OCI-LY7 (cell line): ENCODE measurements around the gene PXN. TPM values are rescaled to one million over a fixed set of nuclear protein-coding genes. Genes with fewer than 3 reads are reported as not detected.

Source experiments
- BruUV-seq: library from RNA; stranded (reverse); fragments of 400-500 nt; replicated peaks from 2 replicates; lab custom pipeline; 2021; lab: Mats Ljungman, UMichigan
- CTCF ChIA-PET: fragments of 300-600 bp; sonication (Branson Sonifier 250); formaldehyde crosslinking; loops from one replicate; lab custom pipeline; 2022; ENCODE audit warnings: antibody characterized with exemption; ENCODE audit not compliant: unreplicated experiment; lab: Charles Lee
- POLR2A ChIA-PET: fragments of 300-600 bp; sonication (Branson Sonifier 250); formaldehyde crosslinking; loops from one replicate; lab custom pipeline; 2022; ENCODE audit warnings: antibody characterized with exemption; lab: Charles Lee
- DNase-seq: peaks from one replicate; pipeline ENCODE4 v3.0.0-alpha.2; 2015; ENCODE audit warnings: low spot score
- H2AFZ ChIP-seq: fragments of 200-600 bp; sonication (generic), shearing (Covaris generic); 2 replicates; pipeline ENCODE4 v1.6.1; 2014; ENCODE audit warnings: mild to moderate bottlenecking, antibody characterized with exemption, low read length, moderate library complexity
- H3K27ac ChIP-seq: fragments of 200-600 bp; sonication (generic); 2 replicates; pipeline ENCODE4 v1.5.1; 2014; ENCODE audit warnings: mixed run types, low read depth, mild to moderate bottlenecking, moderate library complexity, low read length, inconsistent platforms; ENCODE audit not compliant: poor library complexity, severe bottlenecking
- H3K36me3 ChIP-seq: fragments of 200-600 bp; sonication (generic); 2 replicates; pipeline ENCODE4 v1.6.1; 2014; ENCODE audit warnings: mild to moderate bottlenecking, antibody characterized with exemption, low read length, moderate library complexity, mixed read lengths; ENCODE audit not compliant: insufficient read depth
- H3K4me1 ChIP-seq: fragments of 200-600 bp; sonication (generic); 2 replicates; pipeline ENCODE4 v1.5.1; 2014; ENCODE audit warnings: mild to moderate bottlenecking, low read length; ENCODE audit not compliant: insufficient read depth, poor library complexity, severe bottlenecking
- H3K4me2 ChIP-seq: fragments of 200-600 bp; sonication (generic); 2 replicates; pipeline ENCODE4 v1.6.1; 2014; ENCODE audit warnings: mild to moderate bottlenecking, low read length
- H3K4me3 ChIP-seq: fragments of 200-600 bp; sonication (generic); 2 replicates; pipeline ENCODE4 v1.5.1; 2014; ENCODE audit warnings: mild to moderate bottlenecking, low read depth, low read length; ENCODE audit not compliant: poor library complexity, severe bottlenecking
- H3K79me2 ChIP-seq: fragments of 200-600 bp; sonication (generic); 2 replicates; pipeline ENCODE4 v1.6.1; 2016; ENCODE audit warnings: low read depth, mild to moderate bottlenecking, low read length, moderate library complexity, mixed read lengths; ENCODE audit not compliant: insufficient read depth
- H3K9me2 ChIP-seq: fragments of 200-600 bp; sonication (generic); 2 replicates; pipeline ENCODE4 v1.6.1; 2016; ENCODE audit warnings: mild to moderate bottlenecking, low read length, mixed read lengths; ENCODE audit not compliant: insufficient read depth
- H3K9me3 ChIP-seq: fragments of 200-600 bp; sonication (generic); 2 replicates; pipeline ENCODE4 v1.6.1; 2014; ENCODE audit warnings: mild to moderate bottlenecking, mixed run types, low read length, mixed read lengths
- H4K20me1 ChIP-seq: fragments of 200-600 bp; sonication (generic); 2 replicates; pipeline ENCODE4 v1.6.1; 2014; ENCODE audit warnings: mild to moderate bottlenecking, antibody characterized with exemption, low read length, moderate library complexity, mixed read lengths; ENCODE audit not compliant: insufficient read depth
- CTCF ChIP-seq: fragments of 200-600 bp; sonication (generic); conservative IDR thresholded peaks from 2 replicates; pipeline ENCODE4 v1.5.1; 2014; ENCODE audit warnings: mild to moderate bottlenecking, antibody characterized with exemption, low read length, moderate library complexity, mixed read lengths
- EZH2phosphoT487 ChIP-seq: fragments of 200-600 bp; sonication (generic); IDR thresholded peaks from 2 replicates; pipeline ENCODE4 v1.6.1; 2018; ENCODE audit warnings: low read depth, borderline replicate concordance, mild to moderate bottlenecking, mixed run types, antibody characterized with exemption, low read length, moderate library complexity, mixed read lengths
- intact Hi-C: fragments of 100-400 bp; cut with micrococcal nuclease; formaldehyde crosslinking; loops from one replicate; pipeline ENCODE4 v1.10.0; 2022; ENCODE audit not compliant: unreplicated experiment
- total RNA-seq, 2 experiments: library from RNA; depleted of rRNA in 1 of 2; stranded (reverse); fragments of >200 nt in 1 of 2; shearing (Covaris generic) in 1 of 2; gene quantifications; 2 replicates each; pipeline ENCODE4 v1.2.3, GENCODE V29; 2014 to 2022

The PXN gene
- total RNA-seq, 2 experiments from 2014 or later, result 8.6 to 22.9 TPM

- ChIA-PET CTCF (interaction anchor here (0.6 to 7.2 kb wide), 5 partner anchors 26 to 277 kb away, joined by 4 to 68 read pairs (median 4); partner anchors contain the start of gene RNU4-2), POLR2A (interaction anchor here (0.6 to 3.9 kb wide), 6 partner anchors 26 to 796 kb away, joined by 3 to 24 read pairs (median 8); partner anchors contain the start of genes RNU4-1, RNU4-2 and RPLP0)
- Histone ChIP-seq H4K20me1 (no peaks in the 10 kb centered on the region), H3K4me3 (peak overlapping the region; percentile 76), H3K79me2 (no peaks in the 10 kb centered on the region), H3K9me3 (no peaks in the 10 kb centered on the region), H3K36me3 (no peaks in the 10 kb centered on the region), H3K9me2 (no peaks in the 10 kb centered on the region), H3K27ac (no peak overlapping the region), H3K4me2 (peak overlapping the region; percentile 70), H2AFZ (peak overlapping the region; percentile 50; the same call in 1 of the 2 replicates), H3K4me1 (peaks cover 6% of the 10 kb centered on the region)
- BruUV-seq, result no TSS peak
- intact Hi-C loops, result loop anchor here (1.0 to 10.0 kb wide), 2 partner anchors 37 to 180 kb away; no protein-coding TSS in a partner anchor
- DNase-seq, result no peak
- TF ChIP-seq CTCF, result no peak
- no peak for TF ChIP-seq EZH2phosphoT487
Measured at GRCh38 chr12:120264904-120265472, 542 bp downstream of the PXN start.

GRCh38 chr12:120264086-120264903, 1.2 kb downstream of the PXN start:
- Histone ChIP-seq H3K4me1 (peaks cover 6% of the 10 kb centered on the region), H3K4me3 (peak overlapping the region; percentile 76), H3K79me2 (no peaks in the 10 kb centered on the region), H2AFZ (no peak overlapping the region), H3K9me2 (no peaks in the 10 kb centered on the region), H3K36me3 (no peaks in the 10 kb centered on the region), H3K27ac (no peak overlapping the region), H3K9me3 (no peaks in the 10 kb centered on the region), H4K20me1 (no peaks in the 10 kb centered on the region), H3K4me2 (peak overlapping the region; percentile 70)
- intact Hi-C loops, result loop anchor here (10.0 kb wide), 1 partner anchor 179 kb away; no protein-coding TSS in a partner anchor
- DNase-seq, result no peak
- TF ChIP-seq EZH2phosphoT487 (no peak), CTCF (no peak)
- no TSS peak for BruUV-seq
- CTCF ChIA-PET, result interaction anchor here (0.6 to 7.2 kb wide), 2 partner anchors 36 to 276 kb away, joined by 4 to 68 read pairs; no protein-coding TSS in a partner anchor
- POLR2A ChIA-PET, result interaction anchor here (1.3 to 3.9 kb wide), 4 partner anchors 27 to 36 kb away, joined by 5 to 24 read pairs (median 12); partner anchors contain the start of genes RNU4-1 and RNU4-2
